Fibroblast of mammary gland (primary cell): ENCODE measurements around the gene SMOC2.

ENCODE experiments used
- DNase-seq: peaks from one replicate; pipeline ENCODE4 v3.0.0-alpha.2; 2010; ENCODE audit warnings: low read depth
- H3K4me3 ChIP-seq: 2 replicates; pipeline ENCODE4 v1.5.1; 2011; ENCODE audit warnings: low read depth, mild to moderate bottlenecking, low read length, moderate library complexity; ENCODE audit not compliant: control insufficient read depth
- CTCF ChIP-seq: conservative IDR thresholded peaks from 2 replicates; pipeline ENCODE4 v1.5.1; 2011; ENCODE audit warnings: low read depth, low read length, inconsistent platforms; ENCODE audit not compliant: control insufficient read depth, insufficient read depth

Gene SMOC2

GRCh38 chr6:168432196-168432595, 8.8 kb upstream of the SMOC2 start:
- DNase-seq, result no peak
- no peak for TF ChIP-seq CTCF
- H3K4me3 ChIP-seq, result no peak overlapping the region

DNA sequence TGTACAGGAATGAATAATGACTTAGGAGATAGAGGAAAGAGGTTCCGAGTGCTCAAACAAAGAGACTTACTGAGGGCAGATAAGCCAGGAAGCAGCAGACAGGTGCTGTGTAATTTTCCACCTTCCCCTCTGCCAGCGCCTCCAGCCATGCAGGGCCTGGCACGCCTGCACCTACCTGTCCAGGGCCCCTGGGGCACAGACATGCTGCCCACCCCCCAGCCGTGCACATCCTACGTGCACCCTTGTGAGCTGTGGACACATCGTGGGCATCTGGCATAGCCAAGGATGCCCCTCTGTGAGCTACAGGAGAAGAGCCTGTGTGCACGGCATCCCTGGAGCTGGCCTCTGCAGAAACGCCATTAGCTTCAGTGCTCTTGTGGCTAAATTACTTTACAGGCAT, 7.1 kb upstream of the SMOC2 start:
- TF ChIP-seq CTCF, result no peak
- DNase-seq, result no peak

DNA sequence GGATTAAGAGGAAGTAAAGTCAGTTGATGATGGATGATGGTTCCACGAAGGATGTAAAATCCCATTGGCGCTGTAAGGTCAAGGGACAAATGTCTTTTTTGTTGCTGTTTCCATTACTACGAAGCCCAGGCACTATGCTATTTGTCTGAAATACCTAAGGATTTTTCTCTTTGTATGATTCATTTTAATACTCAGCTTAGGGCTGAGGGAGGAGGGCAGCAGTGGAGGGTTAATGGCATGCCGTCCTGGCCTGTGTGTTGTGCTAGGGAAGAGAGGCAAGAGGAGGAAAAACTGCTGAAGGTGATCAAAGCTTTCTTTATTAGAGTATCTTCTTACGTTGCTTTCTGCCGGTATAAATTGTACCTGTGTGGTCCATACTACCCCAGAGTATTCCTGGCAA, 6.5 kb upstream of the SMOC2 start:
- no peak for TF ChIP-seq CTCF
- no peak overlapping the region for H3K4me3 ChIP-seq
- DNase-seq, result no peak

More for the DNA sequence above, 7.1 kb upstream of the SMOC2 start:
- H3K4me3 ChIP-seq, result no peak overlapping the region

- no peak for DNase-seq
- no peak for TF ChIP-seq CTCF
- H3K4me3 ChIP-seq, result no peak overlapping the region
Measured at GRCh38 chr6:168437751-168438150, 3.2 kb upstream of the SMOC2 start.

GRCh38 chr6:168438783-168439520, 2.0 kb upstream of the SMOC2 start:
- H3K4me3 ChIP-seq, result no peak overlapping the region
- no peak for DNase-seq
- no peak for TF ChIP-seq CTCF

- no peak for DNase-seq
- no peak overlapping the region for H3K4me3 ChIP-seq
- TF ChIP-seq CTCF, result no peak
Measured at GRCh38 chr6:168439794-168440450, 1.1 kb upstream of the SMOC2 start.
